ENCODE results near the gene CDK14.
"Not testable (repeated sequence)": the region's sequence is repeated elsewhere in the genome, so short reads cannot be mapped to it uniquely, and the experiment has no call there.

CDK14 gene

DNA sequence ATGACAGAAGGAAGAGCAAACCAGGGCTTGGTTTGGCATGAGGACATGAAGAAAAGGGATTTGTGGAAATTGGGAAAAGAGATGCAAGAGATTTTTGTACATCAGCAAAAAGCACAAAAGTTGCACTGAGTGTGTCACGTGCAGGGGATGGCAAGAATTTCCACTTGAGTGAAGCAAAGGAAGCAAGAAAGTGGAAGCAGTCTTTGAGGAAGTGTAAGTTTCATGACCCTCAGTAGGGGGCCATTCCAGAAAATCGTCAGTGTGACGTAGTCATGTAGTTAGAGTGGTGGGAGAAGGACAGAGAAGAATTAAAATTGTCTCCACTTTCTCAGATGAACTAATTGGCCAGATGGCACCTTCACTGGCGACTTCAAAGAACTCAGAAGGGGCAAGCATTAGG is 544.9 kb downstream of the CDK14 start:
- DNase-seq (ENCODE audit: low spot score) (no peak), FAIRE-seq (no peak)

- DNase-seq (ENCODE audit: low spot score) (no peak), FAIRE-seq (no peak)
Observed at GRCh38 chr7:91142743-91143142, 546.6 kb downstream of the CDK14 start.

DNA sequence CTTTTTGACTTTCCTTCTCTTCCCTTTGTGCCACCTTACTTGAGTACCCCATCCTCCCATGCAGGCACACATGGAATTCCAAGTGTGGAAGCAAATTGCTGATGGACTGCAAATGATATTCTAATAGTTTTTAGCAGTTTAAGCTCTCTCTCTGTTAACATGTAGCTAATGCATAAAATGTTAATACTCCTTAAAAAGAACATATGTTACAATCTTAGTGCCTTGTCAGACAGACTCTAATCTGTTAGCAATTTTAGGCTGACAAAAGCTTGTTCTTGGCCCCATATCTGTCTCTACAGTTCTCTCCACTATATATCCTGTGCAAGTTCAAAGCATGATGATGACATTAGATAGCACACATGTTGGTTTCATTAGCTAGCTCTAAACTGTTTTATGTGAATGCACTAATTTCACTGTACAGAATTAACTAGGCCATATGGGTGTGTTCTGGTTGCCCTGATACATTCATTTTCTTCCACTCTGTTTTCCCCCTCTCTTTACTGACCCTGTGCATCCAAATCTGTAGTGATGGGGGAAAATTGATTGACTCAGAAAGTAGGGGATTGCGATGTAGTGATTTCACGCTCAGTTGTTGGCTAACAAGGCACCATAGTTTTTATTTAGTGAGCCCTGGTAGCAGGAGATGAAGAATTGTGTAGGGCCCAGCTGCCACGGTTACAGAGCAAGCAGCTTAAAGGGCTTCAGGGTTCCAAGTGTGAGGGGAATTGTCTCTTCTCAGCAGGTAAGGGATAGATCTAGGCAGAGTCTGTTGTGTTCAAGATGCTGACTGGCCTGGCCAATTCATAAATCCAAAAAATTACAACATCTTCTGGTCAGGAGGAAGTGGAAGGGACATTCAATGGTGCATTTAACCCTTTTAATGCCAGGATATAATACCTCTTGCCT is 553.5 kb downstream of the CDK14 start:
- no peak for DNase-seq (ENCODE audit: low spot score)

DNA sequence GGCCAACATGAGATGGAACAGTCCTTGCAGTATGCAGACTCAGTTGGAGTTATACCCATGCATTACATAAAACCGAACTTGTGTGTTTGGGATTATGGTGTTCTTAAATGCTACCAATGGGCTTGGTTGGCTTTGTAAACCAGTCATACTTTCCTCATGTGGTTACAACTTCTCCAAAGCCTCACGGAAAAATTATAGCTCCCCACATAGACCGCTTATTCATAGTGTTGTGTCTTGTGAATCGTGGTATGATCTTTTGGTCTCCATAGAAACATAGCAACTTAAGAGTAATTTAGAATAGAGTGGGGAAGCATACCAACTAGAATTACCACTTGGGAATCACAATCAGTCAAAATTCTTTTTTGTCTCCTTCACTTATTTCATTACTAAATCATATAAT is 555.8 kb downstream of the CDK14 start:
- FAIRE-seq (peak; percentile 62), DNase-seq (ENCODE audit: low spot score) (no peak)

More for the DNA sequence above, 553.5 kb downstream of the CDK14 start:
- peak; percentile 5 for FAIRE-seq

GRCh38 chr7:91156316-91157185 is 560.4 kb downstream of the CDK14 start:
- no peak for FAIRE-seq
- no peak for DNase-seq (ENCODE audit: low spot score)

DNA sequence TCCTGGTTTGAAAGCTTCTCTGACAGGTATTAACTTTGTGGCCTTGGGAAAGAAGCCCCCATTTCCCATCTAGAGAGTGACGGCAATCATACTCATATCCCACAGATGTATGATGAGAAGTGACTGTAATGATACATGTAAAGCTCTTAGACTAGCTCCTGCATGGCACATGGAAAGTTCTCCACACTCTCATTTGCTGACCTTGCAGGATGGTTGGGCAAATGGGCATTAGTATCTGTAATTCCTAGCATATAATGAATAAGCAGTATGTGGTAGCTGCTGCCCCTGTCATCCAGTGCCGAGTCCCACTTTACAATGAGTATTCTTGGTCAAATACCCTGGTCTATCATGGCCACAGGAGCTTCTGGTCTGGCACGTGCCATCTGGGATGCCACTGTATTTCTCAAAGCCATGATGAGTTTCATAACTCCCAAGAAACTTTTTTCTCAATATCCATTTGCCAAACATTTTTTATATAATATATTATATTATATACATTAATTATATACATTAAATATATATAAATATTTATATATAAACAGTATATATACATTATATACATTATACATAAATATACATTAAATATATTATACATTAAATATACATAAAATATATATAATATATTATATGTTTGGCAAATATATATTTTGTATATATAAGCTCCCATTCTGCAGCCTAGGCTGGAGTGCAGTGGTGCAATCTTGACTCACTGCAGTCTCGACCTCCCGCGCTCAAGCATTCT is 561.6 kb downstream of the CDK14 start:
- no peak for FAIRE-seq

DNA sequence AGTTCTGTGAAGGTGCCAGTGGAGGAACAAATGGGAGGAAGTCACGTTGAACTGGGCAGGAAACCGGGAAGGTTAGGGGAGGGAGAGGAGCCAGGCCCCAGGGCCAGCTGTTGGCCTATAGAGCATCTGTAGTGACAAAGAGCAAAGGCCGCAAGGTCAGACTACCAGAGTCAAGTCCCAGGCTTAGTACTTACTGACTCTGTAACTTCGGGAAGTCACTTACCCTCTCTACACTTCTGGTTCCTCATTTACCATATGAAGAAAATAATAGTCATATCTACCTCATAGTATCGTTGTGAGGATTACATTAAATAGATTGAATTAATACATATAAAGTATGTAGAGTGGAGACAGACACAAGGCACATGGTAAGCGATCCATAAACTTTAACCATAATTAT is 566.3 kb downstream of the CDK14 start:
- DNase-seq (ENCODE audit: low spot score) (no peak), FAIRE-seq (no peak)

More for the DNA sequence above, 561.6 kb downstream of the CDK14 start:
- DNase-seq (ENCODE audit: low spot score), result no peak

DNA sequence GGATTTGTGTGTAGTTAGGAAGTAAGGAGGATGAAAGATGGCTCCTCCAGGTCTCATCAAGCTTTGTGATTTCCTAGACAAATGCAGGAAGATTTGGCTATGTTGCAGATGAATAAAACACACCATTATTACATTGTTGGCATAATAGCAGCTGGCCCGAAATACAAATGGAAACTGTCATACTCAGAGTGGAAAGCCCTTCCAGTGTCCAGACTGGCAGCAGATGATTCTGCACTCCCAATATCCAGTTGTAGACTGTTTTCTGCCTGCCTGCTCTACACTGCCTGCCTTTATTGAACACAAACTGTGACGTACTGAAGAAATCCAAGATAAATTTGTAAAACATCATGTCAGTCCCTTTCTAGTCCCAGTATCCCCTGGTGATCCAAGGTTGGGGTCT is 568.4 kb downstream of the CDK14 start:
- no peak for DNase-seq (ENCODE audit: low spot score)
- FAIRE-seq, result peak; percentile 71

DNA sequence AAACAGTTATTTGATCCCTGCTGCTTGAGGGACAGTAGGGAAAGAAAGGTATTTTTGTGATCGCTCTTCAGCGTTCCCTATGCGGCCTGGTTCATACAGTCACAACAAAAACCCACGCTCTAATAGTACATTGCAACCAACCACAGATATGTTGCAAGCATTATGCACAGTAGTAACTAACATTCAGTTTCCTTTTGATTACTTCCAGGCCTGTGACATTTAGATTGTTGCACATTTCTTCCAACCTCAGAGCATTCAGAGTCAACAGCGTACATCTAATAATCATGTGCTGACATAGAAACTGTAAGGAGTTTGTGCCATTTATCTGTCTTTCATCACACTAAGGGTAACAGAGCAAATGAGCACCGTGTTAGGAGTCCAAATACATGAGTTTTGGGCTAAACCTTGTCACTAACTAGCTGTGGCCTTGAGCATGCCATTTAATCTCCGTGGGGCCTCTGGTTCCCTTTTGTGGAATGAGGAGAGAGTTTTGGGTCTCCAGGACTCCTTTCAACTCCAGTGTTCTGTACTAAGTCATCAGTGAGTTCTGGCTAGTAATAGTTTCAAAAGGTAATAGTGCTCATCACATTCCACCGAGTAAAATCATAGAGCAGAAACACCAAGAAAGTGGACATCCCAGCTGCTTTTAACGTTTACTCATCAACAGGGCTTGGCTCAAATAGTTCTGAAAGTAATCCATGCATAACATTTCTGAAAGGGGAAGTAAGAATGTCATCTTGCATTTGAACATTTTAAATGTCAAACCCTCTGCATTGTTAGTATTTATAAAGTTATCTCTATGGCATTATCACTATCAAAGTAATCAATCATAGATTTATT is 569.1 kb downstream of the CDK14 start:
- FAIRE-seq (no peak), DNase-seq (ENCODE audit: low spot score) (peak; percentile 23)

DNA sequence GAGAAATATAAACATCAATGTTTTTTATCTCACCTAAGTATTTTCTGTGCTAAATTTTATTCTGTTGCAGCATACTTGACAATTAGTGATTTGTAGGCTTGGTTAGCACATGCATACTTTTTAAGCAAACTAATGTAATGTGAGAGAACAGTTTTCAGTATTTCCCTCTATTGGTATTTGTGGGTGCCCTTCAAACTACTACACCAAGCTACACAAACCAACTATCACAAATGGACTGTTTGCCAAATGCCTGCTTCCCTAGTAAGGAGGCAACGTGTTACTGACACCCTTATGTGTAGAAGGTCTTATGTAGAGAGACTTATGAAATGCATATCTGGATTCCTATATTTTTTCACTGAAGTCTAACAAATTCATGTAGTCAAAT is 569.7 kb downstream of the CDK14 start:
- FAIRE-seq (no peak), DNase-seq (ENCODE audit: low spot score) (no peak)

- peak; percentile 55 for FAIRE-seq
- no peak for DNase-seq (ENCODE audit: low spot score)
Observed at GRCh38 chr7:91168871-91169829, 573.0 kb downstream of the CDK14 start.

DNA sequence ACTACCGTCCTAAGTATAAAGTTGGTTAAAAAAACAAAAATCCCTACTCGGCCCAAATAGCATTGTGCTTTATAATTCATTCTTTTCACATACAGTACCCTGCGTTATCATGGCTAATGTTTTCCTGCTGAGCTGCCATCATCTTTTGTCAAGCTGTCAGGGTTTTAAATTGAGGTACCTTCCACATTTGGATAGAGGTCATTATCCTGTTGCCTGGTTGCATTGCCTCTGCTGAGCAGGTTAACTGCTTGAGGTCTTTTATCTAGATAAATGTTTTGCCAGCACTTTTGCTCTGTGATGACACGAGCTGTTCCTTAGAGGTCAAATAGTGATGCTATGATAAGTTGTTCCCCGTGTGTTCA is 573.7 kb downstream of the CDK14 start:
- FAIRE-seq (no peak), DNase-seq (ENCODE audit: low spot score) (no peak)

- DNase-seq (ENCODE audit: low spot score); FAIRE-seq: not testable (repeated sequence)
Observed at GRCh38 chr7:91173265-91173664, 577.1 kb downstream of the CDK14 start.

DNA sequence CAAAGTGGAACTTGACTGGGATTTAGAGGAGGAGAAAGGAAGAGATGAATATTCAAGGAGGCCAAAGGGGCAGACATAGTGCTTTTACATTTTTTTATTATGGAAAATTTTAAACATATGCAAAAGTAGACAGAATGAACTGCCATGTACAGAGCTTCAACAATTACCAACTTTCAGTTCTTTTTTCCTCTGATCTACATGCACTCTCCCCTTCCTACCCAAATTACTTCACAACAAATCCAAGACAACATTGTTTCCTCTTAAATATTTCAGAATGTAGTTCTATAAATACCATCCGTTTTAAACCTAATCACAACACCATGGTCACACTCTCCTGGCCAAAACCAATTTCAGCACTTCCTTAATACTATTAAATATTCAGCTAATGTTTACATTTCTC is 584.6 kb downstream of the CDK14 start:
- FAIRE-seq (no peak), DNase-seq (ENCODE audit: low spot score) (no peak)

- no peak for DNase-seq (ENCODE audit: low spot score)
- FAIRE-seq, result no peak
Observed at GRCh38 chr7:91181949-91182348, 585.8 kb downstream of the CDK14 start.

DNA sequence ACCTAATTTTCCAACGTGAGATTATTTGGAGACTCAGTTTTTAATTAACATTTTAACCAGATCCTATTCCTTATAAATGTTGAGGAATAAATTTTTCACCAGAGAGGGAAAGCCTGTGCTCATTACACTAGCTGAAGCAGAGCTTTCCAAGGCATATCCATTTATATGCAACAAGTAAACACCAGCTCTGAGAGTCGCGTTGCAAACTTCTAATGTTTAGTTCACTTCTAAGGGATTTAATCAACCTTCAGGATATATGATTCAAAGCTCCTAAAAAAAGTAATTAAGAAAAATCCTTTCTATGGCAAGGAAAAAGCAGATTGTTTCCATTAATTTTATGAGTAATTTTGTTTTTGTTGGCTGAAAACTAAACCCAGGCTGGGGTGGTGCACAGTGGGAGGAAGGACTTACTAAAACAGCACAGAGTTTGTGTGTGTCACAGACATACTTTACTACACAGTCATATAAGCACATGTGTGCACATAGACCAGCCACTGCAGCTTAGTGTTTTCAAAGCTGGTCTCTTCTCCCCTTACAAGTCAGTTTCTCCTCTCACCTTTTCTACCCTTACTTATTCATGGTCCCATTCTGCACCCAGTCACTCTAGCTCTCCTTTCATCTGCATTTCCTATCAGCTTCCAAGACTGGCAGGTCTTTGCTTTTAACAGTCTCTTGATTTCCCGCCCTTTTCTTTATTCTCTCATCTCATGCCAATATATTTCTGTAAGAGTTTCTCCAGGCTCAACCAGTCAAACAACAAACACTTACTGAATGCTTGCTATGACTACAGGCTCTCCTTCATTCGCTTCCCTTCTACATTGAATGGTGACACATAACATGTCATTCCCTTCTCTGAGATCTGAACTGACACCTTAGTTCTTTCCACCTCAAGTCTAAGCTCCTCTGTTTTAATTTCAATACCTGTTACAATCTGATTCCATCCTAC is 587.0 kb downstream of the CDK14 start:
- FAIRE-seq (no peak), DNase-seq (ENCODE audit: low spot score) (no peak)

GRCh38 chr7:91185771-91186170 is 589.6 kb downstream of the CDK14 start:
- FAIRE-seq, result no peak
- DNase-seq (ENCODE audit: low spot score), result no peak

DNA sequence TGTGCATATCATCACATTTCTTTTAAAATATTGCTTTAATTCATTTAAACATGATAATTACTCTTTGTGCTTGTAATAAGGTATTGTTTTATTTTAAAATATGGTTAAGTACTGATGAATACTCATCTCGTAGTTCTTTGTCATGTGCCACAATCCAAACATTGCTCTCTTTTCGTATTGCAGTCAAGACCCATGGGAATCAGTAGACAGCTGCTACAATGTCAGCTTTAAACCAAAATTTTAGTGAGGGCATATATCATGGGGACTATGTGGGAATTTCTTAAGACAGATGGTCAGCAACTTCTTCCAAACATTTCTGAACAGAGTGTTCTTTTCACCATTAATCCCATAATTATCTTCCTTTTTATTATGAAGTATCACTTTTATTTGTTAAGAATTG is 590.9 kb downstream of the CDK14 start:
- no peak for FAIRE-seq
- no peak for DNase-seq (ENCODE audit: low spot score)

All from urothelium cell line (cell line).